SKM-1 treated with dmso at 0.1 percent for 144 hours (cell line): Measurements from ENCODE around the gene PLEKHA5.
"Not testable (repeated sequence)": the region's sequence is repeated elsewhere in the genome, so short reads cannot be mapped to it uniquely, and the experiment has no call there.

Experiments
- DNase-seq: peaks from one replicate; lab custom pipeline; 2025; ENCODE audit not compliant: unreplicated experiment; lab: John Stamatoyannopoulos, UW

PLEKHA5 gene

DNA sequence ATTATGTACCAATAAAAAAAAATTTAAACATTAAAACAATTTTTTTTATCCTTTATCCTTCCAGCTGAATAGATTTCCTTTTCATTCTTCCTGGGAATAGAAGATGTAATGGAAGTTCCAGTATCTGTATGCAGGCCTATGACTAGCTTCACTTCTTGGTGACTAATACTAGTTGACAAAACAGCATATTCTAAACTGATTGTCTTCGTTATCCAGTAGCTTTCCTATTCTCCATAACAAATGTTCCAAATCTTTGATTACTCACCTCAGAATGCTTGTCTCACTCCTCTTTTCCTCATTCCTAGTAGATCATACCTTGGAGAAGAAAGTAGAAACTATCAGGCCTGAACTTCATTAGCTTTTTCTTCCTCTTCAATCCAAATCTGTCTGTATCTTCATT lies 70.7 kb downstream of the PLEKHA5 start:
- no peak for DNase-seq

DNA sequence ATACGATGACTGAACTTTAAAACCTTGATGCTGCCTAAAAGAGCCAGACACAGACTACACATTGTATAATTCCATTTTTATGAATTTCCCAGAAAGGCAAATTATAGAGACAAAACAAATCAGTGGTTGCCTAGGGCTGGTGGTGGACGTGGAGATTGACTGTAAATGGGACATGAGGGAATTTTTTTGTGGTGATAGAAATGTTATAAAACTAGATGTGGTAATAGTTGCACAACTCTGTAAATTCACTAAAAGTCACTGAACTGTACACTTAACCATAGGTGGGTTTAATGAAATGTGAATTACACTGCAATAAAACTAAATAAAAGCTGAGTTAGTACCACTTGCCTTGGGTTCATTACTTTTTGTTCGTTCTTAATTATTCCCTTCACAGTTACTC lies 72.1 kb downstream of the PLEKHA5 start:
- no peak for DNase-seq

DNA sequence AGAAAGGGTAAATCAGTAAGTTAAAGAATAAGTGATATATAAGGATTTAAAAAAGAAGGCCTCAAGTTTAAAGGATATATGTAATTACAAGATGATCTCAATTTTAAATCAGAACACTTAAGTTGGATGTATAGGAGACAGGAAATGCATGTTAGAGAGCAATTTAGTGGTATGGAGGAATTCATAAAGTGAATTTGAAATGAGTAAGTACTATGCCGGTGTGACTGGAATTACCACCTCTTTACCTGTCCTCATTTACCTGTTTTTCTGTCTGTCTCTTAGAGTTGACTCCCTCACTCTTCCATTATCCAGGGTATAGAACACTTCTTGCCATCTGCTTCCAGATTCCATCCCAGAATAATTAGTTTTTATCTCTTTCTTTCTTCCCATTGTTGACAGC lies 73.5 kb downstream of the PLEKHA5 start:
- no peak for DNase-seq

DNA sequence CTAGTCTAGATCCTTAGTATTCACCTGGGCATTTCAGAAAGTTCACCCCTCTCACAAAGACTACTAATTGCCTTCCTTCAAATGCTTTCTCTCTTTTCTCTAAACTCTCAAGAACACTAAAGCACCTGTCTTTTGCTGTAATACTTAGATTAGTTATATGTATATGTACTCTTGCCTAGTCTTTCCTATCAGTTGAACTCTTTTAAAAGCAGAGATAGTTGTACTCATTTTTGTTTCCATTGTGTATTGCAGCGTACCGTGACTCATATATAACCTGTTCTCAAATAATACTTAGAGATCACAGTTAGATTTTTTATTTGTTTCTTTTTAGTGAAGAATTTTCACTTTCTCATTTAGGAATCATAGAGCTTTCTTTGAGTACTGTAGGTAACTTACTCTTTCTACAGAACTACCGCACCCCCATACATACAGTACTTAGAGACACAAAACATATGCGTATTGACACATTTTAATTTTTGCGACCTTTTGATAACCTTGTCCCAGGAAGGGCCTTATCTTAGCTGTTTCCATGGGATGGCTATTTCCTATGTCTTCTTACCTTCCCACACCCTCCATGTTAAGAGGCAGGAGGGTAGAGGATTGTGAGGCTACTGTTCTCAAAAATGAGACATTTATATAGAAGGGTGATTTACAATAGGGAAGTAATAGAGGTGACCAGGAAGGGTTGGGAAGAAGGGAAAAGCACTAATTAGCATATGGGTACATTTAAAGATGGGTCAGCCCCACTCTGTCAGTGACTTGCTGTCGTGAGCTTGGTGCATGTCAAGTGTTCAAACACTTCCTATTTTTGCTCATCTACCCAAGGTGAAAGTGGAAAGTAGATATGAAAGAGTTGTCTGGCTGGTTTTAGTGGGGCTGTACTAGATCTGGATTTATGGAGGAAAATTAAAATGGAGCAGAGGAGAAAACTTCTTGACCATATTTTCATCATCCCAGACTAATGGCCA lies 74.3 kb downstream of the PLEKHA5 start:
- no peak for DNase-seq

DNA sequence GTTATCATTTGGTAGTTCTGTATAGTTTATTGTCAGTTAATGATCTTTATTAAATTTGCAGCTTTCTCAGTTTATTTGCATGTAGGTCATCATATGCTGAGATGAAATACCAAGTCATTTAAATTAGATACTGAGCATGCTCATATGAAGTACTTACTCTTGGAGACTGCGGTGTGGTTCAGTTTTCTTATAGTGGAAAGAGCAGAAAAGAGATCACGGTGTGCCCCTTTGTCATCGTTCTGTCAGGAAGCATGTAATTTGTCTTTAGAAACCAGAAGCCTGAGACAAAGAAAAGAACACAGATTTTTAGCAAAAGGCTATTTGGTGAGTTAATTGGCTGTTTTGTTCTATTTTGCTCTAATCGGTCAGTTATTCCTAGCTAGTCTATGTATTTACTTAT lies 75.6 kb downstream of the PLEKHA5 start:
- no peak for DNase-seq

DNA sequence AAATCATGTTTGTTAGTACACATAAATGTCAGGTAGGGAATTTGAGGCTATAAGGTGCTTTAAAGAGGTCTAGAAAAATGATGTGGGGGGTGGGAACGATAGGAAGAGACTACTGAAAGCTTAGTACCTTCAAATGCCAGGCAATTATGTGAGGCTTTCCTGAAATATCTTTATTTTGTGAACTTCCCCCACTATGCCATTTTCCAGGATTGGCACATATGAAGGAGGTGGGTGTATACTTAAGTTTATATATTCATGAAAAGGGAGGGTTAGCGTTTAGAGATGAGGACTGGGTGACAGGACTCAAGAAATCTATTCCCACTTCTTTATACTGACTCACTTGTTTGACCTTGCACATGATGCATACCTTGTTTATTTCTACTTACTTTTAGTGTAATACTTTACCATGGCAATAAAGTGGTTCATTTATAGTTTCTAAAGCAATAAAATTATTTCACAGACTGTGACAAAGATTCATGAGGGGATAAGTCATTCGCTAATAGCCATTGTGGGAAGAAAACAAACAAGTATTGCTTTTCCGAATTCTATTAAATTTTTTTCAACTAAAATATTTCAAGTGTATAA lies 77.1 kb downstream of the PLEKHA5 start:
- DNase-seq: no peak

DNA sequence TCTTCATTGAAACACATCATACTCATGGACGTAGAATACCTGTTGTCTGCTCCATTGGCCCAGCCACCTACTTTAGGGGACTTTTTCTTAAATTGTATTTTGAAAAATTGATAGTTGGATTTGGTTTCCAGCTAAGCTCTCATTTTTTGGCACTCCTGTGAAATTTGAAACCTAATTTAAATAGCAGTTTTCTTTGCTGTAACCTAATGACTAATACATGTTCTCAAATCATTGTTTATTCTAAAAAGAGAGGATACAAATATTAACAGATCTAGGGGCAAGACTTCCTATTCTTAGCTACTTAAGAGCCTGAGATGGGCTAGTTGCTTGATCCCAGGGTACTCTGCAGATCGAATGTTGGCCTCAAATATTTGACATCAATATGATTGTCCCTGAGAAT lies 78.9 kb downstream of the PLEKHA5 start:
- DNase-seq: no peak

DNA sequence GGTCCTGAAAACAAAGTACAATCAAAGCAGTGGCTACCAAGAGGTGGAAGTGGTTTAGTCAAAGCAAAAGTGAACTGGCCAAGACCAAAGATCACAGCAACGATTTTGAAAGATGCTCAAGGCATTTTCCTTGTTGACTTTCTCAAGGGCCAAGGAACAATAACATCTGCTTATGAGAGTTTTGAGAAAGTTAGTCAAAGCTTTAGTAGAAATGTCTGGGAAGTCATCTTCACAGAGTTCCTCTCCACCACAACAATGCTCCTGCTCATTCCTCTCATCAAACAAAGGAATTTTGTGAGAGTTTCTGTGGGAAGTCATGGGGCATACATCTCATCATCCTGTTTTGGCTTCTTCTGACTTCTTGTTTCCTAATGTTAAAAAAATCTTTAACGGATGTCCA lies 80.1 kb downstream of the PLEKHA5 start:
- no peak for DNase-seq

DNA sequence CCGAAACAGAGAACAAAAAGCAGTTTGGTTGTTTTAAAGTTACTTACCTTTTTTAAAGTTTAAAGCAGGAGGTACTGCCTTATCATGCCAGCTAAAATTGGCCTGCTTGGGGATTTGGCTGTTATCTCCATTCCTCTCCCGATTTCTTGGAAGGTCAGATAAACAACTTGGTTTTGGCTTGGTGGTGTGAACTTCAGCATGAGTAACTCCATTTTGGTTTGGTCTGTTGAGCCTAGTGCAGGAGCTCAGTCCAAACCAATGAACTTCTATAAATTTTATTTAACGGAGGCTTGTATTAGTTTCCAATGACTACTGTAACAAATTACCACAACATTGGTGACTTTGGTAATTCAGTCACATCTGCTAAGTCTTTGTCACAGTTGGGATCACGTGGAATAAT lies 82.3 kb downstream of the PLEKHA5 start:
- DNase-seq: no peak

DNA sequence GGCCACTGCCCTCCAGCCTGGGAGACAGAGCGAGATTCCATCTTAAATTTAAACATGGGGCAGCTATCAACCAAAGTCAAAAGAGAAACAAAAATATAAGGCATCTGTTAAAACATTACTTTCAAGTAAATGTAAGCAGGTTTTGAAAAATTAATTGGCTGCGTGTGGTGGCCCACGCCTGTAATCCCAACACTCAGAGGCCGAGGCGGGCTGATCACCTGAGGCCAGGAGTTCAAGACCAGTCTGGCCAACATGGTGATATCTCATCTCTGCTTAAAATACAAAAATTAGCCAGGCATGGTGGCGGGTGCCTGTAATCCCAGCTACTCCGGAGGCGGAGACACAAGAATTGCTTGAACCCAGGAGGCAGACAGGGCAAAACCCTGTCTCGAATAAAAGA lies 82.7 kb downstream of the PLEKHA5 start:
- no peak for DNase-seq

DNA sequence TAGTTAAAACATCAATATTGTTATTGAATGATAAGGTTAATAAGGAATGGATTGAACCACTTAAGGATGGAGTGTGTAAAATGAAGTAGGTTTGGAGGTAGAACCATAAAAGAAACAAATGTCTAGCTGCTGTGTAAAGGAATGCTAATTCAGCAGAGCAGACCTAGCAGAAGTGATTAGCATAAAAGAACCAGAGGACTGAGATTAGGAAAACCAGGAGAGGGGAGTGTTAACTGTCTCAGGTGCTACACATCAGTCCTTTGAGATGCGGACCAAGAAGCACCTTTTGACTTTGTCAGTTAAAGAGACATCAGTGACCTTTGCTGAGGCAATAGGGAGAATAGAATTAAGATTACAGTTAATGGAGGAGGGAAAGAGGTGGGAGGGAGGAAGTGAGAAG lies 84.5 kb downstream of the PLEKHA5 start:
- no peak for DNase-seq

DNA sequence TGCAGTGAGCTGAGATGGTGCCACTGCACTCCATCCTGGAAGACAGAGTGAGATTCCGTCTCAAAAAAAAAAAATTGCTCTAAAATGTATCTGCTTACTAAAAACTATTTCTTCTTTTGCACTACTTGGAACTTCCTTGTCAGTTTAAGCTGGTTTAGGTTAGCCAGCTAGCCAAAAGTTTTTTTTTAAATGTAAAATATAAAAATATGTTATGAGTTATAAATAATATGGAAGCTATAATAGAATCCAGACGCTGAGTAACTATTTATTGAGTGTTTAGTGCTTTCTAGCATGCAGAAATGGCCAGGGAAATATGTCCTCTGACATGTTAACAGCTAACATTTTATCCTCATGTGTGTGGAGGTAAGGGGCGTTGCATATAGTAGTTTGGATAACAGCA lies 85.6 kb downstream of the PLEKHA5 start:
- DNase-seq: no peak

DNA sequence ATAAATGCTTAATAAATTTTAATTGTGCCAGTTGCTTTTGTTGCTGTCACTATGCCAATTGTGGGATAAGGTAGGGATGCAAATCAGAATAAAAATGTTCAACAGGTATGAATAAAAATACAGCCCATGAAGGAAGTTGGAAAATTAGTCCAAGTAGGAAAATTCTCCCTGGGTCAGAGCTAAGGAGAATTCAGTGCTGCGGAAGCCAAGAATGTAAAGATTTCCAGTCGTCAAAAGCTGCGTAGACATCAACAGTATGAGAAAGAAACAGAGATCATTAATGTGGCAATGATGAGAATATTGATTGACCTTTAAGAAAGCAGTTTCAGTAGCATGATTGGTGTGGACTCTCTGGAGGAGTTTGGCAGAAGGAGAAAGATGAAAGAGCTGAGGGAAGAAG lies 87.9 kb downstream of the PLEKHA5 start:
- DNase-seq: no peak

DNA sequence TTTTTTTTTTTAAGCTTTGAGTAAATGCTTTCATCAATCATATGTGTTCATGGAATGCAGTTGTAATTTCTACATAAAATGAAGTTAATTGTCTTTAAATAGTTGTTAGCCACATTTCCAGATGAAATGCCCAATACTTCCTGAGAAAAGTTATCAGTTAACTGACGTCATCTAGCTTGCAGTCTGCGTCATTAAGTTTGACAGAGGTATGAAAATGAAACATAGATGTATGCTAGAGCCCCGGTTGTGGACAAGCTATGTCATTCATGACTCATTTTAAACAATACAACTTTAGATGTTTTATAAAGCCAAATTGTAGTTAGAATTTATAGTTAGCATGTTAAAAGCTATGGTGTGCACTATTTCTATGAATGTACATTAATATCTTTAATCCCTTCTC lies 90.7 kb downstream of the PLEKHA5 start:
- DNase-seq: no peak

DNA sequence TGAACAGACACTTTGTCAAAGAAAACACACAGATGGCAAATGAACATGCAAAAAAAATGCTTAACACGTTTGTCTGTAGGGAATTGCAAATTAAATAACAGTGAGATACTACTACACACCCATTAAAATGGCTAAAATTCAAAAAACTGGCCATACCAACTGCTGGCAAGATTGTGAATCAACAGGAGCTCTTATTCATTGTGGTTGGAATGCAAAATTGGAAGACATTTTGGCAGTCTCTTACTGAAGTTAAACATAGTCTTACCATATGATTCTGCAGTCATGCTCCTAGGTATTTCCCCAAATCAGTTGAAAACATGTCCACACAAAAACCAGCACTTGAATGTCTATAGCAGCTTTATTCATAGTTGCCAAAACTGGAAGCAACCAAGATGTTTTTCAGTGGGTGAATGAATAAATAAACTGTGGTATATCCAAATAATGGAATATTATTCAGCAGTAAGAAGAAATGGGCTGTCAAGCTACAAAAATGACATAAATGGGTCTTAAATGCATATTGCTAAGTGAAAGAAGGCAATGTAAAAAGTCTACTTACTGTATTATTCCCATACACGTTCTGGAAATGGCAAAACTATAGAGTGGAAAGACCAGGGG lies 91.4 kb downstream of the PLEKHA5 start:
- no peak for DNase-seq

DNA sequence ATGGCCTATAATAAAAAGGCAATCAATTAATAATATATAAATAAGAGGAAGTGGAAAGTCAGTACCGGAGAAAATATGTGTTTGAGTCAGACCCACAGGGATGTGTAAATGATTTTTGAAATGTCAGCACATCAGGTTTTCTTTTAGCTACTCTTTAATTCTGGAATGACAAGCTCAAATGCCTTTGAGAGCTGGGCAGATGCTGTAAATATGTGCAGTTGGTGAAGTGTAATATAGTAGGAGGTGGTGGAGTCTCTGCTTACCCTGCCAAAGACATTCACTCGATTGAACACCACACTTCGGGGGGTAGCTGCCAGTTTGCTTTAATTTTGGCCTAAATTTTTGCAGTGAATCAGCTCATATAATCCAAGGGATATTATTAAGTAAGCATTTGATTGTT lies 93.0 kb downstream of the PLEKHA5 start:
- no peak for DNase-seq

DNA sequence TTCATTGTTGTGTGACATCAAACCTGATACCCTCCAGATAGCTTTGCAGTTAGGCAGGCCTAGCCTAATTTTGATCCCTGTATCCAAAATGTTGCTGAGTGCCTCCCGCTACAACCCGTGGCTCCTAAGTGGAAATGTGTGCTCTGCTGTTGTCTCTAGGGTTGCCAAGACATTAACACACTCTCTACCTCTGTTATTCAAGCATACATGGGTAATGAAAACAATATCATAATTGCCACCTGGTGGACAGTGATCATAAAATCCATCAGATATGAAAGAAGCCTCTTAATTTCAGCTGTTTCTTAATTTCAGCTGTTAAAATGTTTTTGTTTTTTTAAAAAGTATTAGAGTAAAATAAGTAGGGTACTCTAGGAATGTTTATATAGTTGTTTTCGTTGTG lies 93.5 kb downstream of the PLEKHA5 start:
- no peak for DNase-seq

DNA sequence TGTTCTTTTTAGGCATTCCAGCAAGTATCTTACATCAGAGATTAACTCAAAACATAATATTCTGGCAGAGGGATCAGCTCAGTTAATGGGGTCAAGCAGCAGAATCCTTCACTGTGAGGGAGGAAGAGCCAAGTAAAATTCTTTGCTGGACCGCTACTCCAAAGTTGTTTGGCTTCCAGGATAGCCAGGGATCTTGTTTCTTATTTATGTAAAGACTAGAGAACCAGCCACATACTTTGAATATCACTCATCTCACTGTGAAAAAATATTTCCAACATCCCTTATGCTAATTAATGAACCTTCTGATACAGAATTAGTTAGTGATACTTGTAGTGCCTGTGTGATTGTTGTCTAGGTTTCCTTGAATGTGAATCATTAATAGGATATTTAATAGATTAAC lies 94.2 kb downstream of the PLEKHA5 start:
- no peak for DNase-seq

DNA sequence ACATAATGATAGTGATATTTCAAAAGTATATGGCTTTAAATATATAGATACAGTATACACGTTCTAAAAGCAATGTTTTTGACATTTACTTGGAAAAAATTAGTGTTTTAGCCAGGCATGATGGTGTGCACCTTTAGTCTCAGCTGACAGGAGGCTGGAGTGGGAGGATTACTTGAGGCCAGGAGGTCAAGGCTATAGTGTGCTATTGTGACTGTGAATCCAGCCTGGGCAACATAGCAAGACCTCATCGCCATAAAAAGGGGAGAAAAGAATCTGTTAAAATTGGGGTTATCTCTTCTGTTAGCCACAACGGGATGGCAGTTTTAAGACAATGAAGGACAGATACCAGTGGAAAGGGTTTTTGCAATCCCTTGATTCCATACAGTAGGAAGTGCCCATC lies 95.2 kb downstream of the PLEKHA5 start:
- DNase-seq: no peak

DNA sequence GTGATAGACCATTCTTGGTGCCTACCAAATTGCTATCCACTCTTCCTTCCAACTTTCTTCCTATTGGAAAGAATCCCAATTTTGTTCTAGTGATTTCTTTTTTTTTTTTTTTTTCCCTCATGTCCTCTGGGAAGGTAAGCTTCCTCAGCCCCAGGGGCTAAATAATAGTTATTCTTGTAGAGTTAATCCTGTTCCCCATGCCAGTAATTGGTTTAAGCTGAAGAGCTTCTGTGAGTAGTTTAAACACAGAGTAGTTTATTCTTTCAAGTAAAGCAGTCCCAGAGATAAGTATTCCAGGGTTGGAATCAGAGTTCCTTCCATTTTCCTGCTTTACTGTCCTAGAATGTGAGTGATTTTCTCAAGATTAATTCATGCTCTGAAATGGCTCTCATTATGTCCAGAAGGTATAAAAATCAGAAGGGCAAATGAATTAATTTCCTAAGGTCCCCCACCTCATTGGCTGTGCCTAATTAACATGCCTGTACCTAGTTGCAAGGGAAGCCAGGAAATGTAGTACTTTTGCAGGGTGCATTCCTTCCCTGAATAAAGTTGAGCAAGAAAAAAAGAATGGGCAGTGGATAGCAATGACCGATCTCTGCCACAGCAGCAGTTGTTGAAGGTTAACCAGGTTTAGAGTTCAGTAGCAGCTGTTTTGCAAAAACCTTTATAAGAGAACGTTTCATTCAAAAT lies 97.8 kb downstream of the PLEKHA5 start:
- no peak for DNase-seq

DNA sequence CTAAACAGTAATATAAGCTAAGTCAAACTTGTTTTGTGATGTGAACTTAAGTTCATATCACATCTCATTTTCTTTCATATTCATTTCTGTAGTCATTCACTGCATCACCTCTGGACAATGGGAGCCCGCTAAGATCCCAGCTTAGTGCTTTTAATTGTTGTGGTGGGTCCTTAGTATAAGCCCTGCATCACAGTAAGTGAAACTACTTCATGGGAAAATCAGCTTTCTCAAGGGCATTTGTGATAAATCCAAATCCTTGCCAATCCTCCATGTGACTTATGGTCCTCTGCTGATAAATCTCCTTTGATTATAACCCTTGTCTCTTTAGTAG lies 98.3 kb downstream of the PLEKHA5 start:
- no peak for DNase-seq

DNA sequence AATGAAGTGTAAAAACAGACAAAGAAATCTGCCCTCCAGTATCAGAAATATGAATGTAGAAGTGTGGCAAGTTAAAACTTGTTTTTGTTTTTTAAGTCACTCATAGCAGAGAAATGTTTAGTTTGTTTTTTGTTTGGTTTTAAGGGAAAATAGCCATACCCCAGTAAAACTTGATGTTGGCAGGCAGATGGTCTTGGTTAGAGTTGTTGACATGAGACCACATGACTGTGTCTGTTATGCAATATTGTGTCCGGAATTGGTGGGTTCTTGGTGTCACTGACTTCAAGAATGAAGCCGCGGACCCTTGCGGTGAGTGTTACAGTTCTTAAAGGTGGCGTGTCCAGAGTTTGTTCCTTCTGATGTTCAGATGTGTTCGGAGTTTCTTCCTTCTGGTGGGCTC lies 99.5 kb downstream of the PLEKHA5 start:
- DNase-seq: not testable (repeated sequence)
